ENCODE measurements around the gene TMCC1. TPM values are rescaled to one million over a fixed set of nuclear protein-coding genes. Genes with fewer than 3 reads are reported as not detected.

The TMCC1 gene
- 20.8 and 30.2 TPM in 2 replicates for total RNA-seq (2014; rRNA removed; shearing (Covaris generic); ENCODE audit: low replicate concordance)

GRCh38 chr3:129893581-129894070, at the start of gene TMCC1:
TSS of gene TMCC1 (minus strand) at chr3:129893711.
- Histone ChIP-seq H3K4me3 (peak within 1 kb of the TSS; percentile 94), H3K36me3 (peaks cover 9% of the 10 kb centered on the region), H3K27me3 (no peaks in the 10 kb centered on the region), H3K9me3 (peaks cover 2% of the 10 kb centered on the region; the same call in 1 of the 2 replicates)
- DNase-seq, result peak; percentile 90

GRCh38 chr3:129943020-129943419, 49.5 kb upstream of the TMCC1 start:
- no peak overlapping the region for H3K4me3 ChIP-seq
- no peak for DNase-seq
- H3K36me3 ChIP-seq, result no peaks in the 10 kb centered on the region
- no peaks in the 10 kb centered on the region; the same call in 1 of the 2 replicates for H3K27me3 ChIP-seq
- H3K9me3 ChIP-seq, result peaks cover 3% of the 10 kb centered on the region

GRCh38 chr3:129942296-129942695, 48.8 kb upstream of the TMCC1 start:
- Histone ChIP-seq H3K27me3 (no peaks in the 10 kb centered on the region; the same call in 1 of the 2 replicates), H3K4me3 (no peak overlapping the region), H3K9me3 (peaks cover 3% of the 10 kb centered on the region), H3K36me3 (no peaks in the 10 kb centered on the region)
- peak; percentile 53 for DNase-seq

GRCh38 chr3:129940086-129940485, 46.6 kb upstream of the TMCC1 start:
- DNase-seq, result no peak
- no peaks in the 10 kb centered on the region for H3K9me3 ChIP-seq
- no peaks in the 10 kb centered on the region for H3K27me3 ChIP-seq
- no peak overlapping the region for H3K4me3 ChIP-seq
- no peaks in the 10 kb centered on the region for H3K36me3 ChIP-seq

- Histone ChIP-seq H3K9me3 (no peaks in the 10 kb centered on the region), H3K36me3 (no peaks in the 10 kb centered on the region), H3K4me3 (no peak overlapping the region), H3K27me3 (no peaks in the 10 kb centered on the region)
- DNase-seq, result no peak
These were observed 44.8 kb upstream of the TMCC1 start for GRCh38 chr3:129938140-129938930.

- Histone ChIP-seq H3K4me3 (no peak overlapping the region), H3K27me3 (no peaks in the 10 kb centered on the region), H3K9me3 (no peaks in the 10 kb centered on the region), H3K36me3 (no peaks in the 10 kb centered on the region)
- no peak for DNase-seq
These were observed 44.2 kb upstream of the TMCC1 start for GRCh38 chr3:129937717-129938116.

GRCh38 chr3:129936757-129937156, 43.2 kb upstream of the TMCC1 start:
- peak overlapping the region; percentile 42 for H3K4me3 ChIP-seq
- no peaks in the 10 kb centered on the region for H3K36me3 ChIP-seq
- H3K9me3 ChIP-seq, result no peaks in the 10 kb centered on the region
- no peaks in the 10 kb centered on the region for H3K27me3 ChIP-seq
- peak; percentile 75 for DNase-seq

GRCh38 chr3:129934234-129935123, 41.0 kb upstream of the TMCC1 start:
- DNase-seq, result no peak
- peak overlapping the region; percentile 16; the same call in 1 of the 2 replicates for H3K4me3 ChIP-seq
- H3K27me3 ChIP-seq, result no peaks in the 10 kb centered on the region
- H3K36me3 ChIP-seq, result no peaks in the 10 kb centered on the region
- peaks cover 18% of the 10 kb centered on the region for H3K9me3 ChIP-seq

- H3K4me3 ChIP-seq, result no peak overlapping the region
- H3K27me3 ChIP-seq, result no peaks in the 10 kb centered on the region
- H3K9me3 ChIP-seq, result peaks cover 23% of the 10 kb centered on the region
- DNase-seq, result no peak
- H3K36me3 ChIP-seq, result no peaks in the 10 kb centered on the region
These were observed 40.0 kb upstream of the TMCC1 start for GRCh38 chr3:129933471-129933870.

- DNase-seq, result no peak
- H3K9me3 ChIP-seq, result peaks cover 30% of the 10 kb centered on the region
- no peaks in the 10 kb centered on the region for H3K27me3 ChIP-seq
- no peak overlapping the region for H3K4me3 ChIP-seq
- H3K36me3 ChIP-seq, result no peaks in the 10 kb centered on the region
These were observed 35.9 kb upstream of the TMCC1 start for GRCh38 chr3:129929383-129929782.

GRCh38 chr3:129927072-129927471, 33.6 kb upstream of the TMCC1 start:
- H3K27me3 ChIP-seq, result no peaks in the 10 kb centered on the region
- peak; percentile 24 for DNase-seq
- H3K36me3 ChIP-seq, result no peaks in the 10 kb centered on the region
- no peak overlapping the region for H3K4me3 ChIP-seq
- peaks cover 30% of the 10 kb centered on the region for H3K9me3 ChIP-seq

- DNase-seq, result no peak
- no peaks in the 10 kb centered on the region for H3K36me3 ChIP-seq
- H3K9me3 ChIP-seq, result peaks cover 25% of the 10 kb centered on the region
- H3K4me3 ChIP-seq, result no peak overlapping the region
- H3K27me3 ChIP-seq, result no peaks in the 10 kb centered on the region
These were observed 26.3 kb upstream of the TMCC1 start for GRCh38 chr3:129919806-129920205.

GRCh38 chr3:129919357-129919756, 25.8 kb upstream of the TMCC1 start:
- Histone ChIP-seq H3K4me3 (no peak overlapping the region), H3K27me3 (no peaks in the 10 kb centered on the region), H3K36me3 (no peaks in the 10 kb centered on the region), H3K9me3 (peaks cover 25% of the 10 kb centered on the region)
- no peak for DNase-seq

GRCh38 chr3:129918461-129918860, 24.9 kb upstream of the TMCC1 start:
- H3K4me3 ChIP-seq, result no peak overlapping the region
- no peaks in the 10 kb centered on the region for H3K36me3 ChIP-seq
- H3K9me3 ChIP-seq, result peaks cover 25% of the 10 kb centered on the region
- no peaks in the 10 kb centered on the region for H3K27me3 ChIP-seq
- no peak for DNase-seq

- Histone ChIP-seq H3K4me3 (no peak overlapping the region), H3K27me3 (no peaks in the 10 kb centered on the region), H3K9me3 (peaks cover 25% of the 10 kb centered on the region), H3K36me3 (no peaks in the 10 kb centered on the region)
- no peak for DNase-seq
These were observed 24.0 kb upstream of the TMCC1 start for GRCh38 chr3:129917423-129918007.

GRCh38 chr3:129913618-129914017, 20.1 kb upstream of the TMCC1 start:
- Histone ChIP-seq H3K9me3 (peaks cover 21% of the 10 kb centered on the region), H3K27me3 (no peaks in the 10 kb centered on the region), H3K36me3 (no peaks in the 10 kb centered on the region), H3K4me3 (no peak overlapping the region)
- DNase-seq, result no peak
